ENCODE results near the gene MTMR10.

Gene MTMR10

GRCh38 chr15:31013863-31014607 is 22.6 kb upstream of the MTMR10 start:
- DNase-seq: peak; percentile 28

DNA sequence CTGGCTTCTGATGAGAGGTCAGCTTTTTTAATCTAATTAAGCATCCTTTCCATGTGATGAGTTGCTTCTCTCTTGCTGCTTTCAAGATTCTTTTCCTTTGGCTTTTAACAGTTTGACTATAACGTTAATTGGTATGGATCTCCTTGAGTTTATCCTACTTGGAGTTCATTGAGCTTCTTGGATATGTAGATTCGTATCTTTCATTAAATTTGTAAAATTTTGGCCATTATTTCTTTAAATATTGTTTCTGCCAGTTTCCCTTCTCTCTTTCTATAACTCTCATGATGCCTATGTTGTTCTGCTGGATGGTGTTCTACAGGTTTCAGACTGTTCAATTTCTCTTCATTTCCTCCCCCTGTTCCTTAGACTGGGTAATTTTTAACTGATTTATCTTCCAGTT is 21.0 kb upstream of the MTMR10 start:
- no peak for DNase-seq

DNA sequence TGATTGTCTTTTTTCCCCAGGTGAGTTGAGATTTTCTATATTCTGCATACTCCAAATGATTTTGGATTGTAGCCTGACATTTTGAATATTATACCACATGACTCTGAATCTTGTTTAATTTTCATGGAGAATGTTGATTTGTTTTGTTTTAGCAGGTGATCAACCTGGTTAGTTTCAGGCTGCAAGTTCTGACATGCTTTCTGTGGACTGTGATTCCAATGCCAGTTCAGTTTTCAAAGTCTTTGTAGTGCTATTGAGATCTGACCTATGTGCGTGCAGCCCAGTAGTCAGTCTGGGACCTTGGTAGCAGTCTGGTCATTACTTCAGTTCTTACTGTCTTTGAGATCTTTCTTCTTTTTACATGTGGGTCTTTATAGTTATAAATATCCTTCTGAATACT is 18.6 kb upstream of the MTMR10 start:
- DNase-seq: no peak

DNA sequence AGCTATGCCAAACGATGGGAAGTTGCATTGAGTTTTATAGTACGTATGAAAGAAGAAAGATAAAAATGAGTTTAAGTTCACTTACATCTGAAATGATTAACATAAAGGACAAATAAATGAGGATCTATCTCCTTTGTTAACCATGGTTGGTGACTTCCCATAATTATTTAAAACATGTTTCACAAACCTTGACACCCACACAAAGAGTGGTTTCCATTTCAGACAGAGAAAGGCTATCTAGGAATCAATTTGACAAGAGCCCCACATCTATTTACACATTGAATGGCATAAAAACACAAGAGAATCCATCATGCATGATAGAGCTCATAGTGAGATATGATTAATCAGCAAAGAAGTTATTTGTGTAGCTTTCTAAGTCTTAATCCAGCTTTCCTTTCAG is 14.2 kb upstream of the MTMR10 start:
- peak; percentile 26 for DNase-seq

DNA sequence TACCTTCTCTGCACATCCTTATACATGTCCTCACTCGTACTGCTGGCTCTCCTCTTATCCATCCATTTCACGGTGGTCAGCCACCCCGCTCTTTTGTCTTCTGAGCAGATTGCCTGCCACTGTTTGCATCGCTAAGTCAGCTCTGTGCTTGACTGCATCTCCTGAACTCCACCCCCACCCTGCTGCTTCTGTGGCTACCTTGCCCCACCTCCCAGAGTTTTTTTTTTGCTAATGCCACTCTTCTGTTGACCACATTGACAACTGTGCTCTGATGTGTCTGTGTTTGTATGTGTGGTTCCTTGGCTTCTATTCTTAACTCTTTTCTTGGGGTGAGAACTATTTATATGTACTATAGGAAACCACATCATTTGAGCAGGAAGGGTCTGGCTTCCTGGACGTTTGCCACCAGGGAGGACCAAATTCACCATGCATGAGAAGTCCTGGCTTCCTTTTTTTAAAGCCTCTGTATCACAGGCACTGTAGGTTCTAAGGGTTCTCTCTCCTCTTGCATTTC is 12.8 kb upstream of the MTMR10 start:
- DNase-seq: no peak

DNA sequence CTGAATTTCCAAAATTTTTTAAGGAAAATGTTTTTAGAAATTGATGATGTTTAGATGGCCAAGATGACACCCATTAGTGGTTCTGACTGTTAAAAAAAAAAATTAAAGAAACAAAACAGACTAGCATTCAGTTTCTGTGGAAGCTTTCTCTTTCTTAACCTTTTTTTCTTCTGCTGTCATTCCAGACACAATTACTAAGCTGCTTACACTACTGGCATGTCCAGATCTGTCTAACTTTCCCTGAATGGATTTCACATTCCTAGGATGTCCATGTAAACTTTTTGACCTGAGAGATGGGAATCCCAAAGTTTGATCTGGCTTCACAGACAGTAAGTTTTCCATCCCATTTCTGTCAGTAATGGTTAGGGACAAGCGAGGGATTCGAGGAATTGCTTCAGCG is 10.3 kb upstream of the MTMR10 start:
- DNase-seq: no peak

- no peak for DNase-seq
These were observed 8.3 kb upstream of the MTMR10 start for GRCh38 chr15:30999729-31000128.

GRCh38 chr15:30997270-30997669 is 5.8 kb upstream of the MTMR10 start:
- DNase-seq: no peak

GRCh38 chr15:30992249-30992864 is 929 bp upstream of the MTMR10 start:
- DNase-seq: no peak

- peak; percentile 69 for DNase-seq
These were observed 778 bp downstream of the MTMR10 start for GRCh38 chr15:30990446-30991254.

- DNase-seq: peak; percentile 19
These were observed 1.4 kb downstream of the MTMR10 start for GRCh38 chr15:30990036-30990435.

DNA sequence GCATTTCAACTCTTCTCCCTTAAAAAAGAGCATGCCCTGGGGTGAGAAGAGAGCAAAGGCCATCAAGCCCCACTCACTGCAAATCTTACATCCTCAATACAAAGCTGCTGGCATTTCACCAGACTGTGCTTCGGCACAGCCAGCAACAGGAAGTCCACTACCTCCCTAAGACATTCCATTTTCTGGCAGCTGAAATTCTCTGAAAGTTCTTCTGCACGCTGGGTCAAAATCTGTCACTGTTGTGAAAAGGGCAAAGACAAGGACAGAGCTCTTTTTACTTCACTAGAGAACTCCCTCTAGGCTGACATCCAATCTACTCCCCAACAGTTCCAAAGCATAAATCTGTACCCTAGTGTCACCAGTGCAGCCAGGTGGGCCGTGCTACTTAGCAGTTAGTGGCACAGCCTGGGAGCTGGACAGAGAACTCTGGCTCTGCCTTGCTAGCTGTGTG is 6.3 kb downstream of the MTMR10 start:
- no peak for DNase-seq

GRCh38 chr15:30984542-30984941 is 6.9 kb downstream of the MTMR10 start:
- DNase-seq: no peak

- no peak for DNase-seq
These were observed 7.3 kb downstream of the MTMR10 start for GRCh38 chr15:30984118-30984517.

- peak; percentile 34 for DNase-seq
These were observed 12.0 kb downstream of the MTMR10 start for GRCh38 chr15:30979457-30979856.

DNA sequence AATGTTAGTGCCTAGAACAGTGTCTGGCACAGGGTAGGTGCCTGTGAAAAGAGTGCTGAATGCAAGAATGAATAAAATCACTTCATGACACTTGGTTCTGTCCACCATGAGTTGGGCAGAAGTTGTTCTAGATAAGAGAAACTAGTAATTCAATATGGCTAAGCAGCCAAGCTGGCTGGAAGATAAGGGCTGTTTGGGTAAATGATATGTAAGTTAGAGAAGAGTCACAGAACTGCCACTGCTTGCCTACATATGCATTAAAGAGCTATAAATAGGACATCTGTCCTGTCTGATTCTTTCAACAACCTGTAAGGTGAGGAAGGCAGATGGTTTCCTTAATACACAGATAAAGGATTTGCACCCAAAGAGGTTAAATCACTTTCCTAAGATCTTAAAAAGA is 13.1 kb downstream of the MTMR10 start:
- DNase-seq: no peak

DNA sequence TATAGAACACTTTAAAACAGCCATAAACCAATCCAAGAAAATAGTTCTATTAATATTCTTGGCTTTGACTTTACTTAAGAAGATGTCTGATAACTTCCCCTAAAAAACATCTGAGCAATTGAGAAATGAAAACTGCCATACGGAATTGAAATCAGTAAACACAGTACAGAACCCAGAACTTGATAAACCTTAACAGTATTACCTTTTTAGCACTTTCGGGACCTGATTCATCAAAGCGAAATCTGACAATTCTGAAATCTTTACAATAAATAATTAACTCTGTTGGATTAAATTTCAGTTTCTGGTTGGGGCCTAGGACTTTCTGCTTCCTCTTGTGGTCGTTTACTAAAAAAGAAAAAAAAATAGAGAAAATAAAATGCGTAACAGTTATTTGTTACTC is 17.3 kb downstream of the MTMR10 start:
- DNase-seq: peak; percentile 9

DNA sequence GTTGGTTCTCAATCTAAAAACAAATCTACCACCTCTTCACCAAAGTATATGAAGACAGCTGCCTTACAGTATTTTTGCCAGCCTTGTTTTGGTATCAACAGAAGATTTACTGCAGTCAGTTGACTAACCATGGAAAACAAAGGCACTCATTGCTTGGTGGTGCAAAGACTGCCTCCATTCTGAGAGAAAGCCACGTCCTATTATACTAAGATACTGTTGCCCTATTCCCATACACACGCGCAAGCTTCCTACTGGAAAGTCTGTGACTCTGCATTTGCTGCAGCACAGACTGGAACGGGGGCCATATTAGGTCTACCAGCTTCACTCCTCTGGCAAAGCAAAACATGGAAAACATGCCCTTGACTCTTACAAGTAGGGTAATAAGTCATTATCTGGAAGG is 18.0 kb downstream of the MTMR10 start:
- DNase-seq: no peak

DNA sequence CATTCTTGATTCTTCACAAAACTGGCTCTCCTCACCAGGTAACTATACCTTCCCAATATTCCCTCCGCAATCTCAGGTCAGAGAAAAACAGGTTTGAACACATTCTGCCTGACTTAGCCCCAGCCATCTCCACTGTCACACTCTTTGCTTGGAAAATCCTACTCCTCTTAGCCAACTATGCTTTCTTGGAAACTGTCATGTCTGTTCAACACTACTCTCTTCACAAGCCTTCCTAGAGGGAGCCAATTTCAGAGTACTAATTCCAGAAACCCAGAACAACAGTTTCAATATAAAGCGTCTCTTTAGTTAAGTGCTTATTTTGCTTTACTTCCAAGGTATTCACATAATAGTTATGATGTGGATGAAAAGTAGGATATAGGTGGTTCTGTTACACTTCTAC is 21.7 kb downstream of the MTMR10 start:
- DNase-seq: no peak

DNA sequence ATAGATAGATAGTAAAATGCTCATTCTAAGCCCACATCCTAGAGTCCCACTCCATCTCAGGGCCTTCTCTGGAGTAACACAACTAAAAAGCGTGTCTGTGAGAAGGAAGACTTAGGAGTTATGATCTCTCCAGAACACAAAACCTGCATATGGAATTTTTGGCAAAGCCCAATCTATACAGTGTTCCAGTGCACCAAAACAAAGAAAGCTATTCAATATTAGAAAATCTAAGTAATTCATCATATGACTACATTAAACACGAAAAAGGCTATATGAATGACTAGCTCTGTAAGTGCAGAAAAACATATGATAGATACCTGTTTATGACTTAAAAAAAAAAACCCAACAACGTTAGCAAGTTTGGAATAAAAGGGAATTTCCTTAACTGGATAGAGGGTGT is 27.7 kb downstream of the MTMR10 start:
- no peak for DNase-seq

GRCh38 chr15:30962659-30963058 is 28.8 kb downstream of the MTMR10 start:
- no peak for DNase-seq

DNA sequence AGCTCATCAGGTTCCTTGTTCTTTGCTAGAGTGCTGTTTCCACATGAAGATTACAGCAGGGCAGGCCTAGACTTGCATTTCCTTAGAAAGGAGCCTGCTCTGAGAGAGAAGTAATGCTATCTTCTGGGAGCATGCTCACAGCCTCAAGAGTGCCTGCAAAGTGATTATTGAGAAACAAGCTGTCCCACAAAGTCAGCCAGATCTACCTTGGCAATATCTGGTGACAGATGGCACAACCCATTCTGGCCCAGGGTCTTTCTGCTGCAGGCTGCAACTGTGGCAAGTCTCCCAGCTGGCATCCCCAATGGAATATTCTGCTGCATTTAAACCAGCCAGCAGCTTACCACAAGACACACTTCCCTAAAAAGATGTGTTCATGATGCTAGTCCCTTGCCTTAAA is 29.3 kb downstream of the MTMR10 start:
- no peak for DNase-seq

GRCh38 chr15:30958219-30958618 is 33.2 kb downstream of the MTMR10 start:
- DNase-seq: no peak
